Cerebellar cortex (tissue), 1 donor: ENCODE results near the gene FMC1.

Experiments
- DNase-seq: peaks from one replicate; pipeline ENCODE4 v3.0.0-alpha.2; 2015; ENCODE audit warnings: low spot score

FMC1 gene

DNA sequence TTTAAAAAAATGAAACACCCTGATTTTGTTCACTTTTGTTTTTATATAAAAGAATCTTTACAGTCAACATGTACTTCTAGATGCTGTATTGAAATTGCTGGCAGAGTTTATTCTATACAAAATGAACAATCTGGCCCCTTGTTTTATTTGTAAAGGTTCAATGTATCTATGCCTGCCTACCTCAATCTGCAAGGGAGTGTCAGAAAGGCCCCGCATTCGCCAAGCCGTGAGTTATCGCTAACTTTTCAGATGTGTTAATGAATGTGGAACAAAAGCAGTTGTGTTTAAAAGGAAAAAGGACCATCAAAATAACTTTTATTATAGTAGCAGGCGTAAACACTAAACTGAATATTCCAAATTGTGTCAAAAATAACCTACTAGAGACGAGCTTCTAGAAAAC lies 33.1 kb downstream of the FMC1 start:
- DNase-seq = no peak

DNA sequence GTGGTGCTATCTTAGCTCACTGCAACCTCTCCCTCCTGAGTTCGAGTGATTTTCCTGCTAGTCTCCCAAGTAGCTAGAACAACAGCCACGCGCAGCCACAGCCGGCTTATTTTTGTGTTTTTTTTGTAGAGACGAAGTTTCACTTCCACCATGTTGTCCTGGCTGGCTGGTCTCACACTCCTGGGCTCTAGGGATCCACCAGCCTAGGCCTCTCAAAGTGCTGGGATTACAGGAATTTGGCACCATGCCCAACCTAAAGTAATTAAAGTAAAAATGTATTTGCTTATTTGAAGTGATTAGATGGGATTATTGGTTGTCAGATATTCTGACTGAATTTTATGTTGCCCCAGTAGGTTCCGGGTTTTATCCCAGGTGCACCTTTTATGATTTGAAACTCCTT lies 41.3 kb downstream of the FMC1 start:
- no peak for DNase-seq

DNA sequence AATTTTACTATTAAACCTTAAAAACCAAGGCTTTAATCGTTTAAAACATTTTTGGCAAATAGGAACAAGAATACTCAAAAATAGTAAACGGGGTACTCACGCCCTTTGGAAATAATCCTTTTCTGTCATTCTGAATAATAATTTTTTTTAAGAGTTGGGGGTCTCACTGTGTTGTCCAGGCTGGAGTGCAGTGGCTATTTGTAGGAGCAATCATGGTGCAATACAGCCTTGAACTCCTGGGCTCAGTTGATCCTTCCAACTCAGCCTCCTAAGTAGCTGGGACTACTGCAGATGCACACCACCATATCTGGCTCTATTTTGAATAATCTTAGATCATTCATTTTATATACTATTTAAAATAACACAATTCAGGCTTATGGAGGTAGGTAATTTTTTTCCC lies 43.5 kb downstream of the FMC1 start:
- DNase-seq = no peak

DNA sequence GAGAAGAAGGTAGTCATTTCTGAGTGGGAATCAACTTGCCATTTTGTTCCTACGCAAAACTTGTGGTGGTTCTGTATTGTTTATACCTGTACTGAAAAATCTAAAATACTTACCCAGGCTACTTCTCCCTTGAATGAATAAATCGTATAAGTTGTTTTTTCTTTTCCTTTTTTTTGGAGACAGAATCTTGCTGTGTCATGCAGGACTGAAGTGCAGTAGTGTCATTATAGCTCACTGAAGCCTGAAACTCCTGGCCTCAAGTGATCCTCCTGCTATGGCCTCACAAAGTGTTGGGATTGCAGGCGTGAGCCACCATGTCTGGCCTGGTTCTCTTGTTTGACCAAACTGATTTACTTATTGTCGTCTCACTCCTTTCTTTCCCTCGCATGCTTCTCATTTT lies 46.5 kb downstream of the FMC1 start:
- no peak for DNase-seq

DNA sequence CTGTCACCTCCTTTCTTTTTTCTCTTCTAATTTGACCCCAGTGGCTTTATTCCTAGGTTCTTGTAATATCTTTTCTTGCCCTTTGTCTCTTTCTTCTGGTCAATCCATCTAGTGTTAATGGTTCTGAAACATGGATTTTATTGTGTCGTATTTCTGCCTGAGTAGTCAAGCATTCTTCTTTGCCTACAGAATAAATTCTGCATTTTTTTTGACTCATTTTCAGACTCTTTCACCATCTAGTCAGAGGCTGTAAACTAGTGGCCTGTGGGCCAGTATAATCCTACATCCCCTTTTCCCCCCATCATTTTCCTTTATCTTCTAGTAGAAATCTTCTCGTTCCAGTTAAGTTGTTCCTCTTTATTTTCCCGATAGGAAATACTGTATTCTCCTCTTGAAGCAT lies 48.0 kb downstream of the FMC1 start:
- DNase-seq = no peak

DNA sequence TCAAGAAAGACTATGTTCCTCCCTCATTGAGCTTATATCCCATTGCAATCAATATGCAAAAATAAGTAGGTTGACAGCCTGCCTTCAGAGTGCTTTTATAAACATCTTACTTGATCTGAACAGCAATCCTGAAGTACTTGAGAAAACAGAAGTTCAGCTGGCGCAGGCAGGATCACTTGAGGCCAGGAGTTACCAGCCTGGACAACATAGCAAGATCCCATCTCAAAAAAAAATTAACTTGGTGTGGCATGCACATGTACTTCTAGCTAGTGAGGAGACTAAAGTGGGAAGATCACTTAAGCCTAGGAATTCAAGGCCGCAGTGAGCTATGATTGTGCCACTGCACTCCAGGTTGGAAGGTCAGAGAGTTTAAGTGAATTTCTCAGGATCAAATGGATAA lies 48.6 kb downstream of the FMC1 start:
- DNase-seq = no peak

DNA sequence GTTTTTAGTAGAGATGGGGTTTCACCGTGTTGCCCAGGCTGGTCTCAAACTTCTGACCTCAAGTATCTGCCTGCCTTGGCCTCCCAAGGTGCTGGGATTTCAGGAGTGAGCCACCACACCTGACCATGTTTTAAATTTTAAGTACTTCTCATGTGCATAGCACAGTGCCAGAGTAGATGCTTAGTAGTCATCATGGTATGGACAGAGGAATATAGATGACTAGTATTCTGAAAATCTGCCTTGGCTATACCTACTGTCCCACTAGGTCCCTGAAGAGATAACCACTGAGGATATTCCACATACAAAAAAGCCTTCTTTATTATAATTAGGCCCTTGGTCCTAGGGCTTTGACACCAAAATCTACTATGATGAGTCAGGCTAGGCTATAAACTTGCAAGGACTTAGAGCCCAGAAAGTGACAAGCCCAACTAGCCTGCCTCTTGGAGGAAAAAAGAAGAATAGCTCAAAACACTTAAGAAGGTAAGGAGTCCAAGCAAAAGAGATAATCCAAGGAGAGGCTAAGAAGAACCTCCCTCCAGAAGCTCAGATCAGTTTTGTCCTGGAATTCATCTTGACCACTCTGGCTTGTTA lies 52.6 kb downstream of the FMC1 start:
- DNase-seq = no peak

DNA sequence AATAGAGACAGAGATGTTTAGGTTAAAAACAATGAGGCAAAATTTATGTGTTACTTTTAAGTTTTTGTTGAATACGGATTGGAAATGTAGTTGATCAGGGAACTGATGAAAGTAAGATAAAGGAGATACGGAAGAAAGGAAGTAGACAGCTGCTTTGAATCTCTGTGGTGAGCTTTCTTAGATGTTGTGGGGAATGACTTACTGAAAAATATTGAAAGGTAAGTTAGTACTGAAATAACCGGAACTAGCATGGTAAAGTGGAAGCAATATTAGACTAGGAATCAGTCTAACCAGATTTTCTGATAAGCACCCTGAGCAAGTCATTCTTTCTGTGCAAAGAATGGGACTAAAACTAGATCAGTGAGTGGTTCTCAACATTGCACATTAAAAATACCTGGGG lies 53.4 kb downstream of the FMC1 start:
- no peak for DNase-seq
